NCI-H2227 (cell line): ENCODE data around the gene ST3GAL5.

Source experiments
- DNase-seq: peaks from one replicate; lab custom pipeline; 2025; ENCODE audit not compliant: unreplicated experiment; lab: John Stamatoyannopoulos, UW

ST3GAL5 gene

GRCh38 chr2:85867556-85868292 lies 21.1 kb downstream of the ST3GAL5 start:
- no peak for DNase-seq

- no peak for DNase-seq
Observed at GRCh38 chr2:85867121-85867520, 21.7 kb downstream of the ST3GAL5 start.

- DNase-seq = no peak
Observed at GRCh38 chr2:85866165-85866659, 22.6 kb downstream of the ST3GAL5 start.

DNA sequence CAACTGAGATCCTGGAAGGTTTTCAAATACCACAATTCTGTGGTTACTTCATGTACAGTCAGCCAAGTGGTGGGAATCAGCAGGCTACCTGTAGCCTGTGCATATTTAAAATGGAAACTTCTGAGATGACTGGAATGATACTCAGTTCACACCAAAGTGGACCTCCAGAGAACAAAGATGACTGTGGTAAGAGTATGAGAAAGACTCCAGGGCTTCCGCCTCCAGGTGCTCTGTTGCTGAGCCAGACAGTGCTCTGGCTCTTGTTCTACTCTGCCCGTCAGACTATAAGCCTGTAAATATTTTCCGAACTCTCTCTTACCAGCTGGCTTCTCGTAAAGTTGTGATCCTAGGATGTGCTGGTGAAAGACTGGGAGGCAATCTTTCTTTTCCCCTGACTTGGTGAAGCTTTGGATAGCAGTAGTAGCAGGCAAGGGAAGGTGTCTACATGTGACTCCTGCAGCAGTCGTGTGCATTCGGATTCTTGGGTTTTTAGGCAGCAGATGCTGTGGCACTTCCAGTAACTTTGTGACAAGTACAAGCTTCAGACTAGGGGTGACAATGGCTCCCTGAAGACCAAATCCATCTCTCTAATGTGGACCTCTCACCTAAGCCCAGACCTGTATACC lies 23.1 kb downstream of the ST3GAL5 start:
- no peak for DNase-seq

GRCh38 chr2:85864654-85865053 lies 24.1 kb downstream of the ST3GAL5 start:
- DNase-seq = no peak

DNA sequence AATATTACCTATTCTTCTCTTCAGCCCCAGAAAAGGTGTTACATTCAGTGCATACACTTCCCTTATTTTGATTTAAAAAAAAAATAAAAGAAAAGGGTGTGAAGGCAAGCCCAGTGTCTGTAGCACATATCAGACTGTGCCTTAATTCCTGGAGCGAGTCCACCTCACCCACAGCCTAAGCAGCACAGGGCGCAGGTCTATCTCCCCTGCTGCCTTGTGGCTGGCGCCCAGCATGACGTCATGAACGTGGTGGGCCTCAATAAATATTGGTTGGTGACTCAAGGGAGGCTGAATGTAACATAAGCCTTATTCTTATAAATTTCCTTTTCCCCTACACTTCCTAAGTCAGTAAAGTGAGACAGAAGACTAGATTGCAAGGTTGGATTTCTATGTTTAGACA lies 26.4 kb downstream of the ST3GAL5 start:
- no peak for DNase-seq

DNA sequence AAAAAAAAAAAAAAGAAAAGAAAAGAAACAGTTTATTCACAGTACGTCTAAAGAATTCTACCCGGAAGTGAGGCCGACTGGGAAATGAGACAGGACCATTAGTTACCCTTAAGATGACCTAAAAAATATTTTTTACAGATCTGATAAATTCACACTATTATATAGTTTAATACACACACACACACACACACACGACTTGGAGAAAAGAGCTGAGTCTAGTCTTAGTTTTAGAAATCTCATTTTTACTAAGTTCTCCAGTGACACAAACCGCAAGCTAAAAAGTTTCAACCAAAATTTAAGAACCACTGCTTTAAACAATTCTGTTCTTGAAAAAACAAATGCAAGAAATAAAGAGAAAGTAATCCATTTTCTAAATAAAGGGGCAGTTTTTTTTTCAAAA lies 27.1 kb downstream of the ST3GAL5 start:
- no peak for DNase-seq

- no peak for DNase-seq
Observed at GRCh38 chr2:85861180-85861579, 27.6 kb downstream of the ST3GAL5 start.

GRCh38 chr2:85858841-85859240 lies 29.9 kb downstream of the ST3GAL5 start:
- DNase-seq = no peak

GRCh38 chr2:85854897-85855296 lies 33.9 kb downstream of the ST3GAL5 start:
- DNase-seq = no peak

DNA sequence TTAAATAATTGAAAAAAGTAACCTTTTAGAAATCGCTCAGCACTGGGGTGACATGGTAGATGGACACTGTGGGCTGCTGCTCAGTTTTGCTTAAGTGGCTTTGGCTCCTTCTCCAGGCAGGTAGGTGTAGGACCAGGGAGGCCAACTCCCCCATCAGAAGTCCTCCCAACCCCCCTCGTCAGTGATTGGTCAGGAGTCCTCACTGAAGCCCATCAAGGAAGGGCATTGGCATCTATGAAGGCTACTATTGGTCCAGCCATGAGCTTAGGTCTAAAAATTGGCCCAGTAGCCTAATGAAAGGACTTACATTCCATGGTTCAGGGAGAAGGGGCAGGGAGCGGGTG lies 34.7 kb downstream of the ST3GAL5 start:
- DNase-seq = no peak

DNA sequence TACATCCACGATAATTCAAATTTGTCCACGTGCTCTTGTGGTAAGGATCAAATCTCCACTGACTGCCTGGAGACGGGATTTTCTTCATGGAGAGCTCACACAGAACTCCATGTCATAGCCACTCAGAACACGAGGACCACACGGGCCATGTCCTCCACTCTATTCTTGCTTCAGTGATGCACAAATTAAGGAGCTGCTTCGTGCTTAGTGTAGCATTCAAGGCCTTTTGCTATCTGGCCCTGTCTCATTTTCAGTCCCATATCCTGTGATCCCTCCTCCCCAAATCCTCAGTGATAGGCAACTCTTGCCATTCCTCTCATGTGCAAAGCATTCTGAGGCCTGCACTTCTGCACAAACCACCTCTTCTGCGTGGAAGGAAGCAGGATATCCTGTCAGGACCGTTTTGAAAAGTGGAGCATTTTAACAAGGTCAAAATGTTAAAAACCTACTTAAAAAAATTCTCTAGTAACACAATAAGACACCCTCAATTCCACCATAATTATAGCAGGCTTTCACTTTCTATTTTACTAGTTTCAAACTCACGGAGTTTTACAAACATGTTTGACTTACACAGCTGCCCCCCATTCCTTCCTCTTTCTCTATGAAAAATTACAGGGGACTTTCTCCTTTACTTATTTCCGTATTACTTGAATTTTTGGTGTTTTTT lies 35.2 kb downstream of the ST3GAL5 start:
- DNase-seq = no peak

- DNase-seq = no peak
Observed at GRCh38 chr2:85852937-85853498, 35.8 kb downstream of the ST3GAL5 start.

DNA sequence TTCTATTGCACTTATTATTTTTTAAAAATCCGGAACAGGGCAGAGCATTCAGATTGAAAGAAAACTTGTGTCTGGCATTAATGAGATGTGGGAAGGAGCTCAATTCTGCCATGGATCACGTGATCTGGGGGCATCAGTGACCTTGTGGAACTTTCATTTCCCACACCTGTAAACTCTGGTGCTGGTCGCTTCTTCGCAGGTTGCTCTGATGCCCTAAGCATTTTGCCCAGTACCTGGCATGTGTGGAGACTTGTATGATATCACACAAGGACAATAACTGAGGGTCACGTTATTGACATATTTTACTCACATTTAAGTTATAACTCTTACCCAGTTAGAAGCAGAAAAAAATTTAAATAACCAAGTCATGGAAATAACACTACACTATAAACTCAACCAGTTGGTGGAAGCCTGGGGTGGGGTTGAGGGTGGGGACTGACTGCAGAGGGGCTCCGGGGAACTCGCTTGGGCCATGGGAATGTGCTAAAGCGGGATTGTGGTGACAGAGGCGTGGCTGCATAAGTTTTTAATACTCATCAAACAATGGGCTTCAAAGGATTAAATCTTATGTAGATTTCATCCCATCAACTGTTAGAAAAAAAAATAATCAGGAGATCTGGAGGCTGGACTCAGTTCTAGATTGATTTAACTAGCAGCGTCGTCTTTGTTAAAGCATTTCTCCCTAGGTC lies 36.5 kb downstream of the ST3GAL5 start:
- no peak for DNase-seq

DNA sequence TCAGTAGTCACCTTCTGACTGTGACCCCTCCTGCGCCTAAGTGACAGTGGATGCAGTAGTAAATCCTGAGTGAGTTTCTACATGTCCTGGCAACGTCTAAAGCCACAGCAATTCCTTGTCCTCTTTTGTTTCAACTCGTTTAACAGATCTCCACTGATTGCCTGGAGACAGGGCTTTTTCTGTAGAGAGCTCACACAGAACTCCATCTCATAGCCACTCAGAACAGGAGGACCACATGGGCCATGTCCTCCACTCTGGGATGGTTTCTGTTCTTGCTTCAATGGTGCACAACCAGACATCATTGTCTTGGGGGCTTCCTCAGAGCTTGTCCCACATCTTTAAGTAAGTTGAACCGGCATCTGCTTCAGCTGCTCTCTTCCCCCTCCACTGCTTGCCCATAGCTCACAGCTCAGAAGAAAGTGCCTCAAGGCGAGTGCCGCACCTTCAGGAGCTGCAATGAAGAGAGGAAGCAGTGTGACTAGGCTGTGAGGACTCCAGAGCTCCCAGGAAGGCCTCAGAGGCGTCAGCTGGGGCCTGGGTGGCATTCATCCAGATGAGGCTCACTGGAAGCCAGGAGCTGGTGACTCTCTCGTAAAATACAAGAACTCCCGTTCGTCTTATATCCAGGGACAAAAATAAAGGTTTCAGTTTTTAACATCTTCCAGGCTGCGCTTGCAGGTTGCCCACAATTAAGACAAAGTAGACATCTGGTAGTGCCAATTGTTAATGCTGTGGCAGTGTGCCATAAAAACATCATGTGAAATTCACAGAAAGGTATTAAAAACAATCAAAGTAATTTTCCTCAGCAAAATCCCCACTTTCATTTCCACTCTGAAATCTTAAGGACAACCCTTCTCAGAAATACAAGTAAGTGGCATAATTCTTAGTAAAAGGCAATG lies 37.3 kb downstream of the ST3GAL5 start:
- no peak for DNase-seq

DNA sequence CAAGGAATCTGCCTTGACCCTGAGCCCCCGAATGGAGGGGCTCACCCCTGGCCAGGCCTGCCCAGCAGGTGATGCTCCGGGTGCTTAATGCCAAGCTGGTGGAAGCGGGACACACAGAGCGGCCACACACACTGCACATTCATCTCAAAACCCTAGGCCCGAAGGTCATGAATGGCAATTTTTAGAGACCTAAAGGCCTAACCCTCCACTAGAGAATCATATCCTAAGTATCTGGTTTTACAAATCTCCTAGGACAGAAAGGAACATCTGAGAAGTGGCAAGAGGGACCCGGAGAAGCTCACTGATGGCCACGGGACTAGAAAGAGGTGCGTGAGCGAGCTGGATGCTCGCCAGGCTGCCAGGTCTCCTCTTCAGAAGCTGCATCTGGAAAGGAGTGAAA lies 38.3 kb downstream of the ST3GAL5 start:
- no peak for DNase-seq

DNA sequence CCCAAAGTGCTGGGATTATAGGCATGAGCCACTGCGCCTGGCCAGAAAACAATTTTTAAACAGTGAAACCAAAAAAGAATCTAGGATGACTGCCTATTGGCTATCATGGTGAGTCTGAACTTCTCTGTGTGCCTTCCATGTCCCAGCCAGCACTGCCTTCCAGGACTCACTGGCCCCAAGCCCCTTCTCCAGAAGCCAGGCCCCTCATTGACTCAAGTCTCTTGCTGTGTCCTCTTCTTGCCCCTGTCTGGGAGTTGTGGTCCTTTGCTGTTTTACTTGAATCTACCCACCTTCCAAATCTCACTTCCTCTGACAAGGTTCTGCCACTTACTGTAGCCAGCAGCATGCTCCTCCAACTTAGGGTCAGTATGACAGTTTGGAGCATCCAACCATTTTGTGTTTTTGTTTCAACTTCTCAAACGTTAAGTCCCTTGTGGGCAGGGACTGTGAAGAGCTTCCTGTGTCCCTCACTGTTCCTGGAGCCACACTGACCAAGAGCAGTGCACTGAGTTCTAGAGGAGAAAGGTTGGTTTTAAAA lies 41.7 kb downstream of the ST3GAL5 start:
- no peak for DNase-seq

DNA sequence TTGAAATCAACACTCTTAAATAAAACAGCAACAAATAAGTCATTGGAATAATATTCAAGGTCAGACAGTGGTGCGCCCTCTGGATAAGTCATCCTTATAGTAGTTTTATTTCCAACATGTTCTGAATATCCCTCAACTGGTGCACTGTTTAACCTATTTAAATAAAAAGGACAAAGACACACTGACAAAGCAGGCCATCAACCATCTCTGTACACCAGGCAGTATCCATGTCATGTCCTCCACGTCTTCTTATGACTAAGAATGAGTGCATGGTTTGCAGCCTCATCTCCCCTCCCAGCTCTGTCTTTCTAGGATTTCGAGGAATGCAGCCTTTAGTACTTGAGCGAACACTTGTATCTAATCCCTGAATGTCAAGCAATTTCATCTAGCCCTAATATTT lies 42.4 kb downstream of the ST3GAL5 start:
- no peak for DNase-seq

- DNase-seq = no peak
Observed at GRCh38 chr2:85844486-85844885, 44.3 kb downstream of the ST3GAL5 start.

DNA sequence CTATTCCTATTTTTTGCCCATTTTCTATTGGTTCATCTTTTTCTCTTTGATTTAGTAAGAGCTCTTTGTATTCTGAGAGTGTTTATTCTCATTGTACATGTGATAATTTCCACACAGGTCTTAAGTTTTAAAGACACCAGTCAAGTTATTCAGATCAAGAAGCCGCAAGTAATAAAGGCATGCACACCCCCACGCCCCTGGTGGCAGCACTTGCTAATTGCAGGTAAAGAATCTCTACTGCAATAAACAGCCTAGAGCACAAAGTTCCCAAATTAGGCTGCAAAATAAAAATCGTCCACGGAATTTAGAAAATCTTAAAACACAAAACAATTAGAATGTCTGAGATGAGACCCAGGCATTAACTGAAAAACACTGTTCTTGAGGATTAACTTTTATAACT lies 45.2 kb downstream of the ST3GAL5 start:
- peak; percentile 6 for DNase-seq
